ENCODE data around the gene CHCHD3. TPM values are rescaled to one million over a fixed set of nuclear protein-coding genes. Genes with fewer than 3 reads are reported as not detected.

CHCHD3 gene
- total RNA-seq, 2 experiments from 2014 or later = 39.0 to 41.5 TPM

GRCh38 chr7:133001727-133002126 is 80.2 kb downstream of the CHCHD3 start:
- DNase-seq = no peak
- no peak overlapping the region for H3K4me3 Mint-ChIP-seq
- H3K27ac Mint-ChIP-seq = no peak overlapping the region
- ChIA-PET POLR2A (no interaction called here), CTCF (interaction anchor here (0.6 to 1.2 kb wide), 2 partner anchors 10 to 32 kb away, joined by 3 to 5 read pairs; no protein-coding TSS in a partner anchor)
- H3K4me1 Mint-ChIP-seq = no peaks in the 10 kb centered on the region
- peaks cover 4% of the 10 kb centered on the region for H3K9me3 Mint-ChIP-seq
- H3K27me3 Mint-ChIP-seq = no peaks in the 10 kb centered on the region
- peaks cover 5% of the 10 kb centered on the region for H3K36me3 Mint-ChIP-seq (ENCODE audit: low read depth)

- H3K4me3 Mint-ChIP-seq = no peak overlapping the region
- ChIA-PET CTCF (no interaction called here), POLR2A (no interaction called here)
- H3K36me3 Mint-ChIP-seq (ENCODE audit: low read depth) = peaks cover 2% of the 10 kb centered on the region
- no peak overlapping the region for H3K27ac Mint-ChIP-seq
- H3K4me1 Mint-ChIP-seq = no peaks in the 10 kb centered on the region
- H3K27me3 Mint-ChIP-seq = no peaks in the 10 kb centered on the region
- H3K9me3 Mint-ChIP-seq = no peaks in the 10 kb centered on the region
- no peak for DNase-seq
These were observed 82.0 kb downstream of the CHCHD3 start for GRCh38 chr7:132999845-133000244.

- H3K9me3 Mint-ChIP-seq = no peaks in the 10 kb centered on the region
- H3K27me3 Mint-ChIP-seq = no peaks in the 10 kb centered on the region
- ChIA-PET CTCF (no interaction called here), POLR2A (no interaction called here)
- no peak overlapping the region for H3K4me3 Mint-ChIP-seq
- DNase-seq = no peak
- no peak overlapping the region for H3K27ac Mint-ChIP-seq
- H3K36me3 Mint-ChIP-seq (ENCODE audit: low read depth) = peaks cover 2% of the 10 kb centered on the region
- no peaks in the 10 kb centered on the region for H3K4me1 Mint-ChIP-seq
These were observed 83.1 kb downstream of the CHCHD3 start for GRCh38 chr7:132998763-132999162.

- no peak overlapping the region for H3K4me3 Mint-ChIP-seq
These were observed 84.4 kb downstream of the CHCHD3 start for GRCh38 chr7:132997505-132997904.

GRCh38 chr7:132996581-132997242 is 85.2 kb downstream of the CHCHD3 start:
- no peaks in the 10 kb centered on the region for H3K9me3 Mint-ChIP-seq
- no peaks in the 10 kb centered on the region for H3K27me3 Mint-ChIP-seq
- H3K27ac Mint-ChIP-seq = no peak overlapping the region
- POLR2A ChIA-PET = no interaction called here
- H3K4me1 Mint-ChIP-seq = no peaks in the 10 kb centered on the region
- CTCF ChIA-PET = no interaction called here
- DNase-seq = no peak
- no peak overlapping the region for H3K4me3 Mint-ChIP-seq
- H3K36me3 Mint-ChIP-seq (ENCODE audit: low read depth) = peaks cover 2% of the 10 kb centered on the region

More at GRCh38 chr7:132997505-132997904, 84.4 kb downstream of the CHCHD3 start:
- Mint-ChIP-seq H3K27ac (no peak overlapping the region), H3K9me3 (no peaks in the 10 kb centered on the region), H3K27me3 (no peaks in the 10 kb centered on the region), H3K36me3 (ENCODE audit: low read depth) (peaks cover 2% of the 10 kb centered on the region), H3K4me1 (no peaks in the 10 kb centered on the region)
- POLR2A ChIA-PET = no interaction called here
- DNase-seq = no peak
- CTCF ChIA-PET = no interaction called here

- no peaks in the 10 kb centered on the region for H3K27me3 Mint-ChIP-seq
- H3K27ac Mint-ChIP-seq = no peak overlapping the region
- CTCF ChIA-PET = no interaction called here
- no peaks in the 10 kb centered on the region for H3K4me1 Mint-ChIP-seq
- peaks cover 2% of the 10 kb centered on the region for H3K36me3 Mint-ChIP-seq (ENCODE audit: low read depth)
- no peak for DNase-seq
- H3K9me3 Mint-ChIP-seq = no peaks in the 10 kb centered on the region
- H3K4me3 Mint-ChIP-seq = no peak overlapping the region
- POLR2A ChIA-PET = no interaction called here
These were observed 88.4 kb downstream of the CHCHD3 start for GRCh38 chr7:132993377-132994013.

- H3K36me3 Mint-ChIP-seq (ENCODE audit: low read depth) = no peaks in the 10 kb centered on the region
- no peak overlapping the region for H3K27ac Mint-ChIP-seq
- POLR2A ChIA-PET = no interaction called here
- CTCF ChIA-PET = interaction anchor here (0.8 kb wide), 1 partner anchor 9 kb away, joined by 3 read pairs; no protein-coding TSS in a partner anchor
- no peak for DNase-seq
- H3K9me3 Mint-ChIP-seq = peaks cover 4% of the 10 kb centered on the region
- H3K4me3 Mint-ChIP-seq = no peak overlapping the region
- no peaks in the 10 kb centered on the region for H3K27me3 Mint-ChIP-seq
- no peaks in the 10 kb centered on the region for H3K4me1 Mint-ChIP-seq
These were observed 90.0 kb downstream of the CHCHD3 start for GRCh38 chr7:132991615-132992587.

GRCh38 chr7:132988117-132988516 is 93.8 kb downstream of the CHCHD3 start:
- Mint-ChIP-seq H3K4me3 (no peak overlapping the region), H3K27ac (no peak overlapping the region), H3K27me3 (no peaks in the 10 kb centered on the region), H3K4me1 (no peaks in the 10 kb centered on the region), H3K9me3 (peaks cover 6% of the 10 kb centered on the region), H3K36me3 (ENCODE audit: low read depth) (no peaks in the 10 kb centered on the region)
- ChIA-PET POLR2A (no interaction called here), CTCF (no interaction called here)
- DNase-seq = no peak

GRCh38 chr7:132980402-132980801 is 101.5 kb downstream of the CHCHD3 start:
- no peak for DNase-seq
- Mint-ChIP-seq H3K27ac (no peak overlapping the region), H3K4me3 (no peak overlapping the region), H3K9me3 (no peaks in the 10 kb centered on the region), H3K4me1 (peaks cover 6% of the 10 kb centered on the region), H3K27me3 (no peaks in the 10 kb centered on the region), H3K36me3 (ENCODE audit: low read depth) (peaks cover 3% of the 10 kb centered on the region)
- ChIA-PET CTCF (no interaction called here), POLR2A (no interaction called here)

- ChIA-PET CTCF (no interaction called here), POLR2A (no interaction called here)
- Mint-ChIP-seq H3K4me1 (peaks cover 6% of the 10 kb centered on the region), H3K4me3 (no peak overlapping the region), H3K27me3 (no peaks in the 10 kb centered on the region), H3K27ac (no peak overlapping the region), H3K36me3 (ENCODE audit: low read depth) (peaks cover 3% of the 10 kb centered on the region), H3K9me3 (no peaks in the 10 kb centered on the region)
- DNase-seq = no peak
These were observed 102.4 kb downstream of the CHCHD3 start for GRCh38 chr7:132979524-132979923.

- no peak for DNase-seq
- Mint-ChIP-seq H3K4me3 (no peak overlapping the region), H3K27ac (no peak overlapping the region), H3K36me3 (ENCODE audit: low read depth) (peaks cover 16% of the 10 kb centered on the region), H3K27me3 (no peaks in the 10 kb centered on the region), H3K4me1 (peaks cover 6% of the 10 kb centered on the region), H3K9me3 (no peaks in the 10 kb centered on the region)
- CTCF ChIA-PET = no interaction called here
- POLR2A ChIA-PET = no interaction called here
These were observed 104.7 kb downstream of the CHCHD3 start for GRCh38 chr7:132977234-132977633.

- no peaks in the 10 kb centered on the region for H3K27me3 Mint-ChIP-seq
- peaks cover 16% of the 10 kb centered on the region for H3K36me3 Mint-ChIP-seq (ENCODE audit: low read depth)
- H3K9me3 Mint-ChIP-seq = no peaks in the 10 kb centered on the region
- ChIA-PET CTCF (no interaction called here), POLR2A (no interaction called here)
- DNase-seq = no peak
- H3K4me3 Mint-ChIP-seq = no peak overlapping the region
- H3K4me1 Mint-ChIP-seq = peaks cover 6% of the 10 kb centered on the region
- H3K27ac Mint-ChIP-seq = no peak overlapping the region
These were observed 109.1 kb downstream of the CHCHD3 start for GRCh38 chr7:132972745-132973144.

- no peak overlapping the region for H3K27ac Mint-ChIP-seq
- ChIA-PET POLR2A (no interaction called here), CTCF (no interaction called here)
- DNase-seq = no peak
- no peaks in the 10 kb centered on the region for H3K4me1 Mint-ChIP-seq
- H3K9me3 Mint-ChIP-seq = no peaks in the 10 kb centered on the region
- no peak overlapping the region for H3K4me3 Mint-ChIP-seq
- H3K36me3 Mint-ChIP-seq (ENCODE audit: low read depth) = peaks cover 13% of the 10 kb centered on the region
- H3K27me3 Mint-ChIP-seq = no peaks in the 10 kb centered on the region
These were observed 111.6 kb downstream of the CHCHD3 start for GRCh38 chr7:132970257-132970656.

Data from activated CD4-positive, alpha-beta memory T cell treated with anti-CD3 and anti-CD28 coated beads, Interleukin-2, amount 10 ng/mL, durations not matched to agents 7 days and 5 days (primary cell).